Amniotic stem cell (primary cell): ENCODE data around the gene CETN3.
"Not testable (repeated sequence)": the region's sequence is repeated elsewhere in the genome, so short reads cannot be mapped to it uniquely, and the experiment has no call there.

Experiments
- DNase-seq: peaks from one replicate; lab custom pipeline; 2025; lab: John Stamatoyannopoulos, UW

Gene CETN3

DNA sequence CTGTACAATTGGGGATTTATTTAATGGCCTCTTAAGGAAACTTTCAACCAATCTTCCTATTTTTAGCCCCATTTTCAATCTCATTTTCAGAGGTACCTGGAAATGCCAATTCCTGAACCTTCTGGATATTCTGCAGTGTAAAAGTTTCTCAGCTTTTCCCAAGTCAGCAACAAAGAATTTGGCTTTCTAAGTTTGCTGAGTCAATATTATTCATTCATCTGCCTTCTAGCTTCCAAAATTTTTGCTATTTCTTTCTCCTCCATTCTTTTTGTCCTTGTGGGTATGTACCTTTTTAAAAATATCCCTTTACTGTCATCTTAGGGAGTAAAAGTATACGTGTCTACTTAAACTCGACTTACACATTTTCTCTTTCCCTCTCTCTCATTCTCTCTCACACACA is 25.7 kb downstream of the CETN3 start:
- no peak for DNase-seq

DNA sequence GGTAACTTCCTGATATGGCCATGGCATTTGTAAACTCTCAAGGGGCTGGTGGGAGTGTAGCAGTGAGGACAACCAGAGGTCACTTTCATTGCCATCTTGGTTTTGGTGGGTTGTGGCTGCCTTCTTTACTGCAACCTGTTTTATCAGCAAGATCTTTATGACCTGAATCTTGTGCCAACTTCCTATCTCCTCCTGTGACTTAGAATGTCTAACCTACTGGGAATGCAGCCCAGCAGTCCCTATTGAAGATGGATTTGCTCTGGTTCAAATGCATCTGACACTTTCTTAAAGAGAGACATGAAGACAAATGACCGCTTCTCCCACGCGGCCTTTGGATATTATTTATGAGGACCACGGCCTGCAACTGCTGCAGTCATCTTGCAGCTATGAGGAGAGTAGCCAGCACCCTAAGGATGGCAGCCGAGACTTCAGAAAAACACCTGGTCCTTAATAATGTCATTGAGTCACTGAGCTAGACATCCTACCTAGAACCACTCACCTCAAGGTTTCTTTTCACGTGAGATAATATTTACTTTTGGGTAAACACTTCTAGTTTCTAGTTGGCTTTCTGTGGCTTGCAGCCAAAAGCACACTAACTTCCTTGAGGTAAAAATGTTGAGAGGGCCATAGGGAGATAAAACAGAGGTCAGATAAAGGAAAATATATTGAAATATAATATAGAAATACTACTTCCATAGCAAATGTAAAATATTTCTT is 28.2 kb downstream of the CETN3 start:
- DNase-seq: no peak

GRCh38 chr5:90379652-90380051 is 29.9 kb downstream of the CETN3 start:
- DNase-seq: no peak

DNA sequence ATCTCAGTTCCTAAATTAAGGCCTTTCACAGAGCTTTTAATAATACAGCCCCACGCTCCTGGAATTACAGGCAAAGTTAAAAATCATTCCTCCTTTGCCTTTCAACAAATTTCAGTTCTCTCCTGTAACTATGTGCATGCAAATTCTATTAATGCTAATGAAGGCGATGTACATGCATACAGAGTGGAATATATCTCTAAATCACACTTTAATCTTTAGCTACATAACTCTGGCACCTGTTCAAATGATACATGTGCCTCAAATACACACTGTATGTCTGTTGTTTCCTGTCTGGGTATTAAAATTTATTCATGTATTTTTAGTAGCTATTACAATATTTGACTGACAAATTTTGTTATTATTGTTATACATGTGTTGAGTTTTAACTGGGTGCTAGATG is 30.8 kb downstream of the CETN3 start:
- DNase-seq: no peak

GRCh38 chr5:90371269-90371668 is 38.3 kb downstream of the CETN3 start:
- not testable (repeated sequence) for DNase-seq

GRCh38 chr5:90368454-90369246 is 40.9 kb downstream of the CETN3 start:
- DNase-seq: no peak

- no peak for DNase-seq
These were observed 41.7 kb downstream of the CETN3 start for GRCh38 chr5:90367879-90368278.

DNA sequence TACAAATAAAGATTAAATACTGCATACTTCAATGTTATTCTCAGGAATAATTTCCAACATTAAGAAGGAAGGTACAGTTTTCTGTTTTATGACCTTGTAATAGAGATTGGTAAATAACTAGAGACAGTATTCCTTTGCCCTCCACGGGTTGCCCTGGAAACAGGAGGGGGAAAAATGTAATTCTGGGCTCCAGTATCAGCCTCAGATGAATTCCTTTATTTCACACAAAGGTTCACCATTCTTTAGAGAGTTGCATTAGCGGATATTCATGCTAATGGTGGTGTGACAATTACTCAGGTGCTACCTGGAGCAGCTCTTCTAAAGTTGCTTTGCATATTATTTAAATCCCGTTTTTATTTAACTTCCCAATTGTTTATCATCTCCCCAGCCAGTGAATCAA is 42.6 kb downstream of the CETN3 start:
- DNase-seq: no peak

- DNase-seq: no peak
These were observed 44.2 kb downstream of the CETN3 start for GRCh38 chr5:90365328-90365727.

- DNase-seq: no peak
These were observed 50.3 kb downstream of the CETN3 start for GRCh38 chr5:90359073-90359920.

DNA sequence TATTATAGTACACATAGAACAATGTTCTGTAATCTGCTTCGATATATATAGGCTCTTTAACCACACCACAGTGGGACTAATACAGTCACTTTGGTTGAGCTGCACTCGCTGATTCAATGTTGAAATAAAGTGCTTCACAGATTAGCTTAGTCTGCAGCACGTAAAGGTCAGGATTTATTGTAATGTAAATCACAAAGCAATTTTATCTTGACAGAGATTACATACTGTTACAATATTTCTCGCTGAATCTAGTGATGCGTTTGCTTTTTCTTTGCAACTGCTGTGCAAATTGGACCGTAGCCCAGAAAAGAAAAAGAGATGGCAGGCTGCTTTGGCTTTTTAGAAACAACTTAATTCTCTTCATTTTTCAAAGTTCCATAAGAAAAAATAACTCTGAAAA is 52.9 kb downstream of the CETN3 start:
- no peak for DNase-seq

DNA sequence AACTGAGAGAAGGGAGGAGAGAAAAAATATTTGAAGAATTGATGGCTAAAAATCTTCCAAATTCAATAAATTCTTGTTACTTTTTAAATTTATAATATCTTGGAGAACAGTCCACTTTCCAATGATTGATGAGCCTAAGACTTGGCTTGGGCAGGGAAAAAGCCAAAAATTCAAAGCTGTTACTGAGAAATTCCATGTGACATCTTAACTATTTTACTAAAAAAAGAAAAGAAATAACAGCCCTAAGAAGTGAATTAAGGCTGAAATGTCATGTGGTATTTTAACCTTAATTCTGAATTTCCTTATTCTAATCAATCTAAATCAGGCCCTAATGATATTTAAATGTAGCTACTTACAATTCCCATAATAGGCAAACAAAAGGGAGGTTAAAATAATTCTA is 53.4 kb downstream of the CETN3 start:
- no peak for DNase-seq

DNA sequence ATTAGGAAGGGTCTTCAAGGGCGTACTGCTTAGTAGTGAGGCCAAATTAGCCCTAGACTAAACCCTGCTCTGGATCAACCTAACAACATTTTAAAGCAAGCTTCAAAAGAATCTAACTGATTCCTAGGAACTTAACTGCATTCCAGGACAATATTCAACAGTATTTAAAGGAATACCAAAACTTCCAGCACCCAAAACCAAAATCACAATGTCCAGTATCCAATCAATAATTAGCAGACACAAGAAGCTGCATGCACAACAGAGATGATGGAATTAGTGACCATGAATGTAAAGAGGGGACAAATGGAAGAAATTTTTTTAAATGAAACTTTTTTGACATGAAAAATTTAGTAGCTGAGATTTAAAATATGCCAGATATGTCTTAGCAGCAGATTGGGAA is 53.9 kb downstream of the CETN3 start:
- DNase-seq: no peak

GRCh38 chr5:90353254-90353653 is 56.3 kb downstream of the CETN3 start:
- no peak for DNase-seq

- no peak for DNase-seq
These were observed 58.5 kb downstream of the CETN3 start for GRCh38 chr5:90351101-90351500.

- DNase-seq: no peak
These were observed 62.1 kb downstream of the CETN3 start for GRCh38 chr5:90347462-90347861.

GRCh38 chr5:90345684-90346083 is 63.9 kb downstream of the CETN3 start:
- DNase-seq: no peak

DNA sequence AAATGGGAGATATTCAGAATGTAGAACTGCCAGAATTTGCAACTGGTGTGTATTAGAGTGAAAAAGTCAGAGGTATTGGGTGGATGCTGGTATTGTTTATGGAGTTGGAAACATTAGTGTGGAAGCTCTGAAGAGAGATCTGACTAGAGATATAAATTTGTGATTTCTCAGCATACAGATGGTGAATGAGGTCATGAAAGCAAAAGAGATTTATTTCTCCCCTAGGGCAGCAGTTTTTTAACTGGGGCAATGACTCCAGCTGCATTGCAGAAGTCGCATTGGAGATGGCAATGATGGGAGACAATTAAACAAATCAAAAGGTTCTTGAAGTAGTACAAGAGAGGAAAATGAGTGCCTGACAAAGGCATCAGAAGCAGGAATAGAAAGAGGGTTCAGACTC is 64.9 kb downstream of the CETN3 start:
- no peak for DNase-seq

GRCh38 chr5:90343731-90344130 is 65.8 kb downstream of the CETN3 start:
- DNase-seq: not testable (repeated sequence)

GRCh38 chr5:90342576-90342975 is 67.0 kb downstream of the CETN3 start:
- no peak for DNase-seq
